Glutamatergic neuron (in vitro differentiated cells): ENCODE measurements around the gene GSE1. TPM values are rescaled to one million over a fixed set of nuclear protein-coding genes. Genes with fewer than 3 reads are reported as not detected.

Experiments
- DNase-seq: peaks from one replicate; pipeline ENCODE4 v3.0.0; 2022
- H3K27ac Mint-ChIP-seq: one replicate; pipeline ENCODE4 v1.8.0; 2020; ENCODE audit warnings: mild to moderate bottlenecking, mixed read lengths, inconsistent platforms; ENCODE audit not compliant: unreplicated experiment
- H3K27me3 Mint-ChIP-seq: one replicate; pipeline ENCODE4 v1.8.0; 2020; ENCODE audit warnings: mild to moderate bottlenecking, moderate library complexity, mixed read lengths, inconsistent platforms; ENCODE audit not compliant: unreplicated experiment
- H3K36me3 Mint-ChIP-seq: one replicate; pipeline ENCODE4 v1.8.0; 2020; ENCODE audit warnings: mild to moderate bottlenecking, mixed read lengths, inconsistent platforms; ENCODE audit not compliant: unreplicated experiment
- H3K4me1 Mint-ChIP-seq: one replicate; pipeline ENCODE4 v1.8.0; 2020; ENCODE audit warnings: mild to moderate bottlenecking, low read depth, mixed read lengths, inconsistent platforms; ENCODE audit not compliant: unreplicated experiment
- H3K4me3 Mint-ChIP-seq: one replicate; pipeline ENCODE4 v1.8.0; 2020; ENCODE audit warnings: mild to moderate bottlenecking, mixed read lengths, inconsistent platforms; ENCODE audit not compliant: unreplicated experiment
- H3K9me3 Mint-ChIP-seq: one replicate; pipeline ENCODE4 v1.8.0; 2020; ENCODE audit warnings: mild to moderate bottlenecking, moderate library complexity, mixed read lengths, inconsistent platforms; ENCODE audit not compliant: unreplicated experiment
- total RNA-seq: library from RNA; stranded (reverse); fragmentation: NEBNext Ultra II Directional; extraction: Animal tissue kit (Norgen Biotek cat#: 25700); gene quantifications from one replicate; pipeline ENCODE4 v1.2.1, GENCODE V29; 2021; ENCODE audit not compliant: unreplicated experiment
- TF ChIP-seq, protein P1 (sequence below): fragments of 200-600 bp; sonication (generic); IDR thresholded peaks from one replicate; pipeline ENCODE4 v1.5.0; 2021; ENCODE audit not compliant: partially characterized antibody, unreplicated experiment

GSE1 gene
- total RNA-seq, 1 donor from 2014 or later, result 473 TPM

DNA sequence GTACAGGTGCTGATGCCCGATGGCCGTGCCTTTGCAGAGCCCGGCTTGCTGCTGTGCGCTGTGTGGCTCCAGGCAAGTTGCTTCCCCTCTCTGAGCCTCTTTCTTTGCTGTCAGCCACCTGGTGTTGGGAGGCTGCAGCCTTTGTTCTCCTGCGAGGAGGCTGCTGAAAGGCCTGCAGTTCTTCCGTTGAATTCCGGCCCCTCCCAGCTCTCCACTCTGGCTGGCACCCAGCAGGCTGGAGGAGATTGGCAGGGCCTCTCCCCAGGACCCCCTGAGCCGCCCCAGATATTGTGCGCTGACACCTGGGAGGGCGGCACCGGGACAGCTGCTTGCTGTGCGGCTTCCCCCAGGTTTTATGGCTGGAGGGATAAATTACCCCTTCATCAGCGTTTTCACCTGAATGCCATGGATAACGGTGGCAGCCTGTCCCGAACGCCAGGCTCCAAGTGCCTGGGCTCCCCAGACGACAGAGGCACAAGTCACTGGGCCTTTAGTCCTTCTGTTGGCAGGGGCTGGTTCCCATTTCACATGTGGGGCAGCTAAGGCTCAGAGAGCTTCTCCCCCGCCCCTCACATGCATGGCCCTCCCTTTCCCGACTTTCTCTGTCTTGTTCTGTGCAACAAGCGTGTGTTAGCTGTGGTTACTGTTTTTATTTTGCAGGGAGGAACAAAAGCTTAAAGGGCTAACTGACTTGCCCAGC lies 35.1 kb upstream of the GSE1 start:
- H3K4me1 Mint-ChIP-seq, result peaks cover 79% of the 10 kb centered on the region
- DNase-seq, result no peak
- no peaks in the 10 kb centered on the region for H3K36me3 Mint-ChIP-seq
- TF ChIP-seq, protein P1, sequence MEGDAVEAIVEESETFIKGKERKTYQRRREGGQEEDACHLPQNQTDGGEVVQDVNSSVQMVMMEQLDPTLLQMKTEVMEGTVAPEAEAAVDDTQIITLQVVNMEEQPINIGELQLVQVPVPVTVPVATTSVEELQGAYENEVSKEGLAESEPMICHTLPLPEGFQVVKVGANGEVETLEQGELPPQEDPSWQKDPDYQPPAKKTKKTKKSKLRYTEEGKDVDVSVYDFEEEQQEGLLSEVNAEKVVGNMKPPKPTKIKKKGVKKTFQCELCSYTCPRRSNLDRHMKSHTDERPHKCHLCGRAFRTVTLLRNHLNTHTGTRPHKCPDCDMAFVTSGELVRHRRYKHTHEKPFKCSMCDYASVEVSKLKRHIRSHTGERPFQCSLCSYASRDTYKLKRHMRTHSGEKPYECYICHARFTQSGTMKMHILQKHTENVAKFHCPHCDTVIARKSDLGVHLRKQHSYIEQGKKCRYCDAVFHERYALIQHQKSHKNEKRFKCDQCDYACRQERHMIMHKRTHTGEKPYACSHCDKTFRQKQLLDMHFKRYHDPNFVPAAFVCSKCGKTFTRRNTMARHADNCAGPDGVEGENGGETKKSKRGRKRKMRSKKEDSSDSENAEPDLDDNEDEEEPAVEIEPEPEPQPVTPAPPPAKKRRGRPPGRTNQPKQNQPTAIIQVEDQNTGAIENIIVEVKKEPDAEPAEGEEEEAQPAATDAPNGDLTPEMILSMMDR, result no peak
- peaks cover 31% of the 10 kb centered on the region for H3K27me3 Mint-ChIP-seq
- peaks cover 43% of the 10 kb centered on the region for H3K9me3 Mint-ChIP-seq
- peak overlapping the region; percentile 69 for H3K4me3 Mint-ChIP-seq
- H3K27ac Mint-ChIP-seq, result peak overlapping the region; percentile 19

DNA sequence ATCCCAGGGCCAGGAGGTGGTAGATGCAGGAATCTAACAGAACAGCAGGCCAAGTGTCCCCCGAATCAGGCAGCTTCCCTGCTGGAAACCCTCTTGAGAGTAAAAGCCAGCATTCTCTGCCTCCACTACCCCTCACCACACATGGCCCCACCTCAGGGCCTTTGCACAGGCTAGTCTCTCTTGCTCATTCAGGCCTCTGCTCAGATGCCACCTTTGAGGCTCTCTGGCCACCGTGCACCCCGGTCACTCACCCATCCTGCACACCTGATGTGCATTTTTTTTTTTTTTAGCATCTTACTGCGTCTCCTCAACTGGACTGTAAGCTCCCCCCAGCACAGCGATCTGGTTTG lies 34.5 kb upstream of the GSE1 start:
- no peak for DNase-seq
- peak overlapping the region; percentile 69 for H3K4me3 Mint-ChIP-seq

DNA sequence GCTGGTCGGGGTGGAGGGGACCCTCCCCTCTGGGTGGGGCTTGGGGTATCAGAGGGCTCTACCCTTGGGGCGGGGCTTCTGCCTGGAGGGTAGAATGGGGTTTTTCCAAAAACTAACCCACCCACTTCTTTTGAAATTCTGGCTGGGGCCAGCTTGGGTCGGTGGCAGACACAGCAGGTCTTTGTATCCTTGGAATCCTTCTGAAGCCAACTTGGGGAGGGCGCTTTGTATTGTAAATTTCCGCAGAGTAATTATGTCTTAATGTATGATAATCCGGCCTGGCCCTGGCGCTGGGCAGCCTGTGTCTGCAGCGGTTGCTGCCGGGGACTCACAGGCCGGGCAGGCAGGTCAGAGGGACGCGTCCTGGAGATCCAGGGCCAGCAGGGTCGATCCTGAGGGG lies 33.9 kb upstream of the GSE1 start:
- H3K27ac Mint-ChIP-seq, result no peak overlapping the region
- TF ChIP-seq, protein P1, result no peak
- DNase-seq, result no peak
- H3K36me3 Mint-ChIP-seq, result no peaks in the 10 kb centered on the region
- H3K4me3 Mint-ChIP-seq, result peak overlapping the region; percentile 61
- H3K9me3 Mint-ChIP-seq, result peaks cover 46% of the 10 kb centered on the region
- H3K27me3 Mint-ChIP-seq, result peaks cover 31% of the 10 kb centered on the region
- peaks cover 81% of the 10 kb centered on the region for H3K4me1 Mint-ChIP-seq

More for the DNA sequence above, 34.5 kb upstream of the GSE1 start:
- Mint-ChIP-seq H3K27me3 (peaks cover 31% of the 10 kb centered on the region), H3K4me1 (peaks cover 79% of the 10 kb centered on the region), H3K36me3 (no peaks in the 10 kb centered on the region), H3K27ac (peak overlapping the region; percentile 25), H3K9me3 (peaks cover 44% of the 10 kb centered on the region)
- TF ChIP-seq, protein P1, result no peak

DNA sequence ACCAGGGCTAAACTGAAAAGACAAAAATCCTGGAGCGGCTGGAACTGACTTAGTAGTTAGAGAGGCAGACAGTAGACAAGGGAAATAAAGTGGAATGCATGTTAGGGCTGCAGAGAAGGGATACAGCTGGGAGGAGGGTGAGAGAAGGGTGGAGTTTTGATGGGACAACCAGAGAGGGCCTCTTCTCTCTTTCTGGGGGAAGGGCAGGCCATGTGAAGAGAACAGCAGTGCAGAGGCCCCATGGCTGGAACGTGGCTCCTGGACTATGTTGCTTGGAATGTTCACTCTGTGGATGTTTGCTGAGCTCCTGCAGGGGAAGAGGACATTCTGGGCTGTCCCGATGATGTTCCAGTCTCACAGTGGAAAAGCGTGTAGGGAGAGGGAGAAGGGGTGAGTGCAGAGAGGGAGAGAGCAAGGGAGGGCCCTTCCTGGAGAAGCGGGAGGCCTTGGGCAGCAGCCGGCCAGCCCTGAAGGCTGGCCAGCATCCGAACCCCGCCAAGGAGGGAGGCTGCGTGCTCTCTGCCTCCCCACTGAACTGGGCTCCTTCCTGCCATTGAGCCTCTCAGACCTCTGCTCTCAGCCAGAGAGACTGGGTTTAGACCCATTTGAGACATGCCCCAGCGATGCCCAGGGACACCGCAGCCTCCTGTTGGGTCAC lies 33.1 kb upstream of the GSE1 start:
- TF ChIP-seq, protein P1, result no peak
- Mint-ChIP-seq H3K4me3 (peak overlapping the region; percentile 61), H3K9me3 (peaks cover 48% of the 10 kb centered on the region), H3K36me3 (no peaks in the 10 kb centered on the region), H3K27ac (peak overlapping the region; percentile 72), H3K27me3 (peaks cover 33% of the 10 kb centered on the region), H3K4me1 (peaks cover 82% of the 10 kb centered on the region)
- DNase-seq, result no peak

DNA sequence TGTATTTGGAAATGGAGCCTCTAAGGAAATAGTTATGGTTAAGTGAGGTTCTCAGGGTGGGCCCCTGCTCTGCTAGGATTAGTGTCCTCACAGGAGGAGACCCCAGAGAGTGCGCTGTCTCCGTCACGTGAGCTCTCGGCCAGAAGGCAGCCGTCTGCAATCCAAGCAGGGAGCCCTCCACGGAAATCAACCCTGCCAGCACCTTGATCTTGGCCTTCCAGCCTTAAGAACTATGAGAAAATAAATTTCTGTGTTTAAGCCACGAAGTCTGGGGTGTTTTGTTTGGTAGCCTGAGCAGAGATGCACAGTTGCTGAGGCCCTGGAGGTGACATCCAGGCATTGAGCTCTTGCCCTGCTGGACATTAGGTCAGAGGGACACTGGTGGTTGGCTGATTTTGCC lies 32.4 kb upstream of the GSE1 start:
- Mint-ChIP-seq H3K27me3 (peaks cover 30% of the 10 kb centered on the region), H3K9me3 (peaks cover 45% of the 10 kb centered on the region), H3K27ac (peak overlapping the region; percentile 80), H3K4me3 (peak overlapping the region; percentile 75), H3K4me1 (peaks cover 82% of the 10 kb centered on the region), H3K36me3 (no peaks in the 10 kb centered on the region)
- DNase-seq, result no peak
- TF ChIP-seq, protein P1, result no peak
